Measurements from ENCODE around the gene TAC4. TPM values are rescaled to one million over a fixed set of nuclear protein-coding genes. Genes with fewer than 3 reads are reported as not detected.

Gene TAC4
- total and polyA plus RNA-seq, 9 of the 15 experiments (the other 6 are each of a cell fraction or from before 2014, with no cell fraction given) = 0.17 TPM; not detected in 8

DNA sequence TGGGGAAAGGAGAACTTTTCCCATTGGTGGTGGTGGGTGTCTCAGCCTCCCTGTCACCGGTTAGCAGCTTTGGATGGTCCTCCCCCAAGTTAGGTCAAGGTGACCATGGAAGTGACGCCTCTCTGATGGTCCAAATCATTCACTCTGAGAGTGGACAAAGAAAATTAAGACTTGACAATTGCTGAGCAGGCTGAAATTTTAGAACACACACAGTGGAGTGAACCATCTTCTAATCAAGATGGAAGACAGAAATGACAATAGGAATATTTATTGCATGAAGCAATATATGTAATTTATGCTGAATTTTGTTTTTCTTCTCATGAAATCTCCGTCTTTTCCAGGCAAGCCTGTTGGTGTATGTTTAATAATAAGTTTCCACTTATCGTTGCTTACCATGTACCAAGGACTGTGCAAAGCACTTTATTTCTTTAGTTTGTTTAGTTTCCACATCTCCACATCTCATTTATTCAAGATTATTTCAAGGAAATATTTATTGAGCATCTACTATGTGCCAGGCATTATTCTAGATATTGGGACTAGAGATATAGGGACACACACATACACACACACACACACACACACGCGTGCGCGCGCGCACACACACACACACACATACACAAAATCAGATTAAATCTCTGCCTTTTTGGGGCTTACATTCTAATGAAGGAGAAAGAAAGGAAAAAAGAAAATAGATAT lies 44.0 kb upstream of the TAC4 start:
- POLR2A ChIA-PET = no interaction called here
- Histone ChIP-seq H3K9me1 (ENCODE audit: control insufficient read depth, insufficient read depth, low read length) (no peaks in the 10 kb centered on the region), H4K20me1 (replicated peaks; ENCODE audit: control insufficient read depth, insufficient read depth, low read length) (no peaks in the 10 kb centered on the region), H3K27ac (ENCODE audit: extremely low read depth, low read depth, low read length) (no peak overlapping the region), H3K79me2 (ENCODE audit: control insufficient read depth, insufficient read depth, low read length) (no peaks in the 10 kb centered on the region), H3K27me3 (ENCODE audit: control insufficient read depth in 2 of 2, insufficient read depth in 2 of 2, low read length in 2 of 2) (peaks cover 21 to 50% of the 10 kb centered on the region in 2 experiments), H3K4me3 (no peak overlapping the region), H2AFZ (ENCODE audit: low read depth, low read length) (no peak overlapping the region), H3K4me2 (ENCODE audit: insufficient read depth, low read length) (no peak overlapping the region), H3K9ac (ENCODE audit: insufficient read depth in 1 of 2, low read depth in 2 of 2, low read length in 2 of 2) (no peak overlapping the region), H3K4me1 (replicated peaks in 1 of 2; ENCODE audit: control insufficient read depth in 2 of 2, insufficient read depth in 2 of 2, low read length in 2 of 2) (peaks cover 0 to 11% of the 10 kb centered on the region in 2 experiments; a peak in 2 of 5 replicates), H3K36me3 (ENCODE audit: control insufficient read depth, insufficient read depth, low read length) (no peaks in the 10 kb centered on the region), H3K9me3 (replicated peaks; ENCODE audit: control insufficient read depth, insufficient read depth, low read depth, low read length) (no peaks in the 10 kb centered on the region)
- intact Hi-C loops (cut with micrococcal nuclease) (no loop called here), in situ Hi-C loops (cut with MboI) (no loop called here)
- no peak for DNase-seq (ENCODE audit: extremely low read depth in 1 of 4, low spot score in 3 of 4)
- FAIRE-seq = no peak
- TF ChIP-seq MAFG (tag; conservative IDR thresholded peaks at IDR 0.05) (peak; percentile 55), ZNF316 (IDR thresholded peaks at IDR 0.05) (peak; percentile 61), ZNF77 (CRISPR knock-in tag; IDR thresholded peaks at IDR 0.05) (no peak), CHCHD3 (CRISPR knock-in tag; IDR thresholded peaks at IDR 0.05) (no peak), ZNF274 (IDR thresholded peaks at IDR 0.05; ENCODE audit: borderline replicate concordance, low read depth, low read length) (no peak)
- TF ChIP-seq, protein P1, sequence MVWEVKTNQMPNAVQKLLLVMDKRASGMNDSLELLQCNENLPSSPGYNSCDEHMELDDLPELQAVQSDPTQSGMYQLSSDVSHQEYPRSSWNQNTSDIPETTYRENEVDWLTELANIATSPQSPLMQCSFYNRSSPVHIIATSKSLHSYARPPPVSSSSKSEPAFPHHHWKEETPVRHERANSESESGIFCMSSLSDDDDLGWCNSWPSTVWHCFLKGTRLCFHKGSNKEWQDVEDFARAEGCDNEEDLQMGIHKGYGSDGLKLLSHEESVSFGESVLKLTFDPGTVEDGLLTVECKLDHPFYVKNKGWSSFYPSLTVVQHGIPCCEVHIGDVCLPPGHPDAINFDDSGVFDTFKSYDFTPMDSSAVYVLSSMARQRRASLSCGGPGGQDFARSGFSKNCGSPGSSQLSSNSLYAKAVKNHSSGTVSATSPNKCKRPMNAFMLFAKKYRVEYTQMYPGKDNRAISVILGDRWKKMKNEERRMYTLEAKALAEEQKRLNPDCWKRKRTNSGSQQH (CRISPR knock-in tag; IDR thresholded peaks at IDR 0.05) = no peak
- TF ChIP-seq, protein P2, sequence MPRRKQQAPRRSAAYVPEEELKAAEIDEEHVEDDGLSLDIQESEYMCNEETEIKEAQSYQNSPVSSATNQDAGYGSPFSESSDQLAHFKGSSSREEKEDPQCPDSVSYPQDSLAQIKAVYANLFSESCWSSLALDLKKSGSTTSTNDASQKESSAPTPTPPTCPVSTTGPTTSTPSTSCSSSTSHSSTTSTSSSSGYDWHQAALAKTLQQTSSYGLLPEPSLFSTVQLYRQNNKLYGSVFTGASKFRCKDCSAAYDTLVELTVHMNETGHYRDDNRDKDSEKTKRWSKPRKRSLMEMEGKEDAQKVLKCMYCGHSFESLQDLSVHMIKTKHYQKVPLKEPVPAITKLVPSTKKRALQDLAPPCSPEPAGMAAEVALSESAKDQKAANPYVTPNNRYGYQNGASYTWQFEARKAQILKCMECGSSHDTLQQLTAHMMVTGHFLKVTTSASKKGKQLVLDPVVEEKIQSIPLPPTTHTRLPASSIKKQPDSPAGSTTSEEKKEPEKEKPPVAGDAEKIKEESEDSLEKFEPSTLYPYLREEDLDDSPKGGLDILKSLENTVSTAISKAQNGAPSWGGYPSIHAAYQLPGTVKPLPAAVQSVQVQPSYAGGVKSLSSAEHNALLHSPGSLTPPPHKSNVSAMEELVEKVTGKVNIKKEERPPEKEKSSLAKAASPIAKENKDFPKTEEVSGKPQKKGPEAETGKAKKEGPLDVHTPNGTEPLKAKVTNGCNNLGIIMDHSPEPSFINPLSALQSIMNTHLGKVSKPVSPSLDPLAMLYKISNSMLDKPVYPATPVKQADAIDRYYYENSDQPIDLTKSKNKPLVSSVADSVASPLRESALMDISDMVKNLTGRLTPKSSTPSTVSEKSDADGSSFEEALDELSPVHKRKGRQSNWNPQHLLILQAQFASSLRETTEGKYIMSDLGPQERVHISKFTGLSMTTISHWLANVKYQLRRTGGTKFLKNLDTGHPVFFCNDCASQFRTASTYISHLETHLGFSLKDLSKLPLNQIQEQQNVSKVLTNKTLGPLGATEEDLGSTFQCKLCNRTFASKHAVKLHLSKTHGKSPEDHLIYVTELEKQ (CRISPR knock-in tag; IDR thresholded peaks at IDR 0.05) = no peak
- ATAC-seq = no peak
- CTCF ChIA-PET (ENCODE audit: low intra/inter-chr PET ratio) = no interaction called here
- WGBS (ENCODE audit: insufficient coverage, low coverage, missing lambda C conversion rate) = 1% methylated on average over 7 of the region's 10 CpGs
- BruUV-seq (replicated peaks) = no TSS peak

All from K562 (cell line).